Measurements from ENCODE around the gene TOMM7. TPM values are rescaled to one million over a fixed set of nuclear protein-coding genes. Genes with fewer than 3 reads are reported as not detected.

TOMM7 gene
- polyA plus RNA-seq, 1 experiment, result 390 TPM

DNA sequence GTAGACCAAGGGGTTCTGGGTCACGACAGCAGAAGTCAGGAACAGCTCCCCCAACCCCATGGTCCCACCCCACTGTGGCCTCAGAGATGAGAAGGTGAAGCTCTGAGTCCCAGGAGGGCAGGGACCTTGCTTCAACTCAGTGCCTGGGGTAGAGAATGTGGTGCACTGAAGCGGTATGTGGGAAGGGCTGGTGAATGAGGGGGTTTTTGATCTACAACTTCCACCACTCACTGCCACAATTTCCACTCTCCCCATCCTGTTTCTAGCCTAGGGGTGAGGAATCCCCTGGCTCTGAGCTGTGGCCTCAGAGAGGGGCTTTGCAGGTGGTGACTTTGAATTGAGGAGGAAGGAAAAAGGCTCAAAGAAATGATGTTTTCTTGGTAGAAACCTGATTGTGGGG, 44.9 kb upstream of the TOMM7 start:
- TF ChIP-seq, protein P1, sequence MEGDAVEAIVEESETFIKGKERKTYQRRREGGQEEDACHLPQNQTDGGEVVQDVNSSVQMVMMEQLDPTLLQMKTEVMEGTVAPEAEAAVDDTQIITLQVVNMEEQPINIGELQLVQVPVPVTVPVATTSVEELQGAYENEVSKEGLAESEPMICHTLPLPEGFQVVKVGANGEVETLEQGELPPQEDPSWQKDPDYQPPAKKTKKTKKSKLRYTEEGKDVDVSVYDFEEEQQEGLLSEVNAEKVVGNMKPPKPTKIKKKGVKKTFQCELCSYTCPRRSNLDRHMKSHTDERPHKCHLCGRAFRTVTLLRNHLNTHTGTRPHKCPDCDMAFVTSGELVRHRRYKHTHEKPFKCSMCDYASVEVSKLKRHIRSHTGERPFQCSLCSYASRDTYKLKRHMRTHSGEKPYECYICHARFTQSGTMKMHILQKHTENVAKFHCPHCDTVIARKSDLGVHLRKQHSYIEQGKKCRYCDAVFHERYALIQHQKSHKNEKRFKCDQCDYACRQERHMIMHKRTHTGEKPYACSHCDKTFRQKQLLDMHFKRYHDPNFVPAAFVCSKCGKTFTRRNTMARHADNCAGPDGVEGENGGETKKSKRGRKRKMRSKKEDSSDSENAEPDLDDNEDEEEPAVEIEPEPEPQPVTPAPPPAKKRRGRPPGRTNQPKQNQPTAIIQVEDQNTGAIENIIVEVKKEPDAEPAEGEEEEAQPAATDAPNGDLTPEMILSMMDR (IDR thresholded peaks at IDR 0.05; ENCODE audit: low read depth, low read length), result no peak
- H3K27me3 ChIP-seq (ENCODE audit: control insufficient read depth, insufficient read depth, low read length), result no peaks in the 10 kb centered on the region
- no peak overlapping the region for H3K4me3 ChIP-seq (ENCODE audit: low read depth, low read length)
- peak overlapping the region; percentile 81 for H3K27ac ChIP-seq (ENCODE audit: low read depth, low read length)
- no peak for DNase-seq (ENCODE audit: low read depth, low spot score)
- peaks cover 7% of the 10 kb centered on the region; the same call in 1 of the 2 replicates for H3K9me3 ChIP-seq (ENCODE audit: control insufficient read depth, insufficient read depth, low read length)
- ChIA-PET CTCF (interaction anchor here (2.3 to 2.6 kb wide), 2 partner anchors 188 to 308 kb away, joined by 8 to 13 read pairs; no protein-coding TSS in a partner anchor), POLR2A (interaction anchor here (1.0 to 1.3 kb wide), 3 partner anchors 9 to 290 kb away, joined by 3 to 6 read pairs (median 5); no protein-coding TSS in a partner anchor)

DNA sequence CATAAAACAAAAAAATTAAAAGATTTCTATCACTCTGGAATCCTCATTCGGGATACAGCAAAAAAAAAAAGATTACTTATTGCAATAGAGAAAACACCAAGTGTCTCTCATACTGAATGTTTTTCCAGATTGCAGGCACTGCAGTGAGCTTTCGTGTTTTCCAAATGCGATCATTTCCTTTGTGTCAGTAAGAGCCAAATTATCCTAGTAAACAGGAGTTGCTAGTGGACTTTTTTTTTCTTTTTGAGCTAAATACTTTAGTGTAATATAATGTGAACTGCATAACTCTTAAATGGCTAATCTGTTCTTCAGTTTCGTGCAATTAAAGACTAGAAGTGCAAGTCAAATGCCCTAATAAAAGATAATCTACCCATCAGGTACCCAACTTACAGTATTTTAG, 44.4 kb upstream of the TOMM7 start:
- TF ChIP-seq, protein P1 (IDR thresholded peaks at IDR 0.05; ENCODE audit: low read depth, low read length), result no peak
- Histone ChIP-seq H3K27me3 (ENCODE audit: control insufficient read depth, insufficient read depth, low read length) (no peaks in the 10 kb centered on the region), H3K27ac (ENCODE audit: low read depth, low read length) (no peak overlapping the region), H3K4me3 (ENCODE audit: low read depth, low read length) (no peak overlapping the region), H3K9me3 (ENCODE audit: control insufficient read depth, insufficient read depth, low read length) (peaks cover 7% of the 10 kb centered on the region; the same call in 1 of the 2 replicates)
- ChIA-PET POLR2A (interaction anchor here (1.0 to 1.3 kb wide), 3 partner anchors 8 to 290 kb away, joined by 3 to 6 read pairs (median 5); no protein-coding TSS in a partner anchor), CTCF (interaction anchor here (2.3 to 2.6 kb wide), 2 partner anchors 188 to 307 kb away, joined by 8 to 13 read pairs; no protein-coding TSS in a partner anchor)
- no peak for DNase-seq (ENCODE audit: low read depth, low spot score)

DNA sequence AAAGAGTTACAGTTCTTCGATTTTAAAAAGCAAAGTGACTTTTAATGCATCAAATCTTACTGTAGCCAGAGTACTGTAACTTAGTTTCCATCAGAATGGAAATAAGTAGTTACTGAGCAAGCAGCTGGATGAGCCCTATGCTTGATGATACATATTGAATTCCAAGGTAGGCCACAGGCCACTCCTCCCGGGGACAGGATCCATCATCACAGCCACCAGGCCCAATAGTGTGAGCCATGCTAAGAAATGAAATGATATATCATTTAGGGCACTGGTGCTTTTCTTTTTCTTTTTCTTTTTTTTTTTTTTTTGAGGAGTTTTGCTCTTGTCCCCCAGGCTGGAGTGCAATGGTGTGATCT, 42.9 kb upstream of the TOMM7 start:
- TF ChIP-seq, protein P1 (IDR thresholded peaks at IDR 0.05; ENCODE audit: low read depth, low read length), result no peak
- H3K9me3 ChIP-seq (ENCODE audit: control insufficient read depth, insufficient read depth, low read length), result peaks cover 7% of the 10 kb centered on the region; the same call in 1 of the 2 replicates
- H3K27ac ChIP-seq (ENCODE audit: low read depth, low read length), result no peak overlapping the region
- no peaks in the 10 kb centered on the region for H3K27me3 ChIP-seq (ENCODE audit: control insufficient read depth, insufficient read depth, low read length)
- POLR2A ChIA-PET, result interaction anchor here (0.7 kb wide), 2 partner anchors 248 to 1021 kb away, joined by 4 to 5 read pairs; no protein-coding TSS in a partner anchor
- H3K4me3 ChIP-seq (ENCODE audit: low read depth, low read length), result no peak overlapping the region
- DNase-seq (ENCODE audit: low read depth, low spot score), result no peak
- CTCF ChIA-PET, result interaction anchor here (1.9 kb wide), 1 partner anchor 12 kb away, joined by 6 read pairs; no protein-coding TSS in a partner anchor

DNA sequence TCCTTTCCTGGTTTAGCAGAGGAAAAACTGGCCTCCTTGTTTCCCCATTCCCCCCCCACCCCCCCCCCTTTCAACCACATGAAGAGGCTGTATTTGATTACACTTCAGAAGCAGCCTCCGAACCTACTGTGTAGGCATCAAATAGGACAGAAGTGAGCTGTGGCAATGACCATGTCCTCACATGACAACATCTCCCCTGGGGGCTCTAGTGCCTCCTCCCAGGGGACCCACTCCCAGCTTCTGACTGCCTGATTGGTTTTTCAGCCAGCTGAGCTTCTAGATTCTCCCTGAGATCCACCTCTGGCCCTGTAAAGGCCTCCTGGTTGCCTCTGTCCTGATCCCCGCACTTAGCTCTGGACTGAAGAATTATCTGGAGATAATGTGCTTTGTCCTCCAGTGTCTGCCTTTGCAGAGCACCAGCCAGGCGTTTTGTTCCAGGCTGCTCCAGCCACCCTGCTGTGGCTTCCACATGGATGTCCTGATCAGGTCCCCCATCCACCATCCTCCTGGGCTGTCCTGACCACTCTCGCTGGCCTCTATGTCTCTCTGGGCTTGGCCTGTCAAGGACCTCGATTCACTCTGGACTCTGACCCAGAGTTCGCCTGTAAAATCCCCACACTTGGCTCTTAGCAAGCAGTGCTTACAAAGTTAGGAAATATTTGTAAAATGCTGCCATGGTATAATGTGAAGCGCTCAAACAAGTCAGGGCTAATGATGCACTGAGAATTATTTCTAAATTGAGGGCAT, 42.4 kb upstream of the TOMM7 start:
- TF ChIP-seq, protein P1 (IDR thresholded peaks at IDR 0.05; ENCODE audit: low read depth, low read length), result no peak
- no peak for DNase-seq (ENCODE audit: low read depth, low spot score)
- ChIA-PET POLR2A (interaction anchor here (0.5 kb wide), 1 partner anchor 8 kb away, joined by 5 read pairs; no protein-coding TSS in a partner anchor), CTCF (interaction anchor here (1.4 to 1.9 kb wide), 2 partner anchors 11 to 191 kb away, joined by 4 to 6 read pairs; no protein-coding TSS in a partner anchor)
- Histone ChIP-seq H3K4me3 (ENCODE audit: low read depth, low read length) (no peak overlapping the region), H3K9me3 (ENCODE audit: control insufficient read depth, insufficient read depth, low read length) (peaks cover 7% of the 10 kb centered on the region; the same call in 1 of the 2 replicates), H3K27me3 (ENCODE audit: control insufficient read depth, insufficient read depth, low read length) (no peaks in the 10 kb centered on the region), H3K27ac (ENCODE audit: low read depth, low read length) (peak overlapping the region; percentile 49)

DNA sequence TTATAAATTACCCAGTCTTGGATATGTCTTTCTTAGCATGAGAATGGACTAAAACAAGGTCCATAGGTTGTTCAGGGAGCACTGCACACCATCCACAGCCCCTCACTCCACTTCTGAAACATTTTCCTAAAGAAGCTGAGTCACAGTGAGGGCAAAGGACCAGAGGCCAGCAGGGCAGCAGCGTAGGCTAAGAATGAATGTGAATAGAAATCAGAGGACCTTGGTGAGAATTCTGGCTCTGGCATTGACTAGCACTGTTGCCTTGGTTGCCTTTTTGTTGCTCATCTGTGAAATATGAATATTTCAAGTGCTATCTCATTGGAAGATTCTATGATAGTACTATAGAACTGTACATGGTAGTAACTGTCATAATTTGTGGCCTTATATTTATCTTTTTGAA, 41.7 kb upstream of the TOMM7 start:
- no peak overlapping the region for H3K4me3 ChIP-seq (ENCODE audit: low read depth, low read length)
- no peak for DNase-seq (ENCODE audit: low read depth, low spot score)
- H3K9me3 ChIP-seq (ENCODE audit: control insufficient read depth, insufficient read depth, low read length), result no peaks in the 10 kb centered on the region
- CTCF ChIA-PET, result interaction anchor here (1.4 to 1.9 kb wide), 2 partner anchors 11 to 192 kb away, joined by 4 to 6 read pairs; no protein-coding TSS in a partner anchor
- peak overlapping the region; percentile 49 for H3K27ac ChIP-seq (ENCODE audit: low read depth, low read length)
- H3K27me3 ChIP-seq (ENCODE audit: control insufficient read depth, insufficient read depth, low read length), result no peaks in the 10 kb centered on the region
- TF ChIP-seq, protein P1 (IDR thresholded peaks at IDR 0.05; ENCODE audit: low read depth, low read length), result no peak
- POLR2A ChIA-PET, result interaction anchor here (0.5 kb wide), 1 partner anchor 7 kb away, joined by 5 read pairs; no protein-coding TSS in a partner anchor
